GM18867 (cell line): ENCODE results near the gene AMBRA1.

Experiments used
- ATAC-seq: cut with Tn5 transposase; IDR thresholded peaks from one replicate; pipeline ENCODE4 v1.9.1; 2021; ENCODE audit warnings: mild to moderate bottlenecking, moderate library complexity; ENCODE audit not compliant: unreplicated experiment

AMBRA1 gene

GRCh38 chr11:46574656-46575055 is 19.2 kb downstream of the AMBRA1 start:
- no peak for ATAC-seq

GRCh38 chr11:46570790-46571398 is 22.9 kb downstream of the AMBRA1 start:
- ATAC-seq = no peak

- ATAC-seq = no peak
These were observed 28.5 kb downstream of the AMBRA1 start for GRCh38 chr11:46565232-46565840.

GRCh38 chr11:46564459-46564858 is 29.4 kb downstream of the AMBRA1 start:
- no peak for ATAC-seq

- no peak for ATAC-seq
These were observed 31.3 kb downstream of the AMBRA1 start for GRCh38 chr11:46562527-46562926.

GRCh38 chr11:46560300-46560991 is 33.4 kb downstream of the AMBRA1 start:
- ATAC-seq = peak; percentile 60

GRCh38 chr11:46559815-46560214 is 34.0 kb downstream of the AMBRA1 start:
- no peak for ATAC-seq

- no peak for ATAC-seq
These were observed 36.1 kb downstream of the AMBRA1 start for GRCh38 chr11:46557684-46558151.

- ATAC-seq = no peak
These were observed 38.4 kb downstream of the AMBRA1 start for GRCh38 chr11:46555267-46556054.

- no peak for ATAC-seq
These were observed 39.3 kb downstream of the AMBRA1 start for GRCh38 chr11:46554213-46555147.

GRCh38 chr11:46553814-46554212 is 40.0 kb downstream of the AMBRA1 start:
- no peak for ATAC-seq

GRCh38 chr11:46551261-46551660 is 42.6 kb downstream of the AMBRA1 start:
- ATAC-seq = no peak

GRCh38 chr11:46547579-46547978 is 46.2 kb downstream of the AMBRA1 start:
- ATAC-seq = no peak

- ATAC-seq = no peak
These were observed 50.3 kb downstream of the AMBRA1 start for GRCh38 chr11:46543564-46543963.

- no peak for ATAC-seq
These were observed 52.0 kb downstream of the AMBRA1 start for GRCh38 chr11:46541593-46542371.

GRCh38 chr11:46540807-46541206 is 53.0 kb downstream of the AMBRA1 start:
- no peak for ATAC-seq

- no peak for ATAC-seq
These were observed 56.1 kb downstream of the AMBRA1 start for GRCh38 chr11:46537537-46538295.

GRCh38 chr11:46537121-46537520 is 56.7 kb downstream of the AMBRA1 start:
- no peak for ATAC-seq

GRCh38 chr11:46535688-46536087 is 58.1 kb downstream of the AMBRA1 start:
- no peak for ATAC-seq
